Measurements from ENCODE around the gene MLLT1.

MLLT1 gene

DNA sequence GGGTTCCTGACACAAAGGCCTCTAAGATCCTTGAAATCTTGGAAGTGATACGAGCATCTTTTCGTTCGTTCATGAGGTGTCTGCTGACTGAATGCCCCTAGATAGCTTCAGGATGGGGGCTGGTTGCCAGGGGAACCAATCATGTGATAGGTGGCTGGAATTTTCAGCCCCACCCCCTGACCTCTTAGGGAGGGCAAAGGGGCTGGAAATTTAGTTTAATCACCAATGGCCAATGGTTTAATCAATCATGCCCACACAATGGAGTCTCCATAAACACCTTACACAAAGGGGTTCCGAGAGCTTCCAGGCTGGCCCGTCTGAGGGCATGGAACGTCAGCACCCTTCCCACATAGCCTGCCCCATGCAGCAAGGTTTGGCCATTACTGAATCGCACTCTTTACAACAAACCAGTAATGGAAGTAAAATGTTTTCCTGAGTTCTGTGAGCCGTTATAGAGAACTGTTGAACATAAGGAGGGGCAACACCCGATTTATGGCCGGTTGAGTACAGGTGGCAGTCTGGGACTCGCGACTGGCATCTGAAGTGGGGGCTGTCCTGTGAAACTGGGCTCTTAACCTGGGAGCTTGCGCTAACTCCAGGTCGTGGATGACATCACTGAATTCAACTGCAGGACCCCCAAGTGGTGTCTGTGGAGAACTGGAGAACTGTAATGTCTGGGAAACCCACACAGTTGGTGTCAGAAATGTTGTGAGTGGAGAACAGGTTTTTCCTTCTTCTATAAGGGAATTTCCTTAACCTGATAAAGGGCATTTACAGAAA lies 25.6 kb downstream of the MLLT1 start:
- DNase-seq, result no peak

DNA sequence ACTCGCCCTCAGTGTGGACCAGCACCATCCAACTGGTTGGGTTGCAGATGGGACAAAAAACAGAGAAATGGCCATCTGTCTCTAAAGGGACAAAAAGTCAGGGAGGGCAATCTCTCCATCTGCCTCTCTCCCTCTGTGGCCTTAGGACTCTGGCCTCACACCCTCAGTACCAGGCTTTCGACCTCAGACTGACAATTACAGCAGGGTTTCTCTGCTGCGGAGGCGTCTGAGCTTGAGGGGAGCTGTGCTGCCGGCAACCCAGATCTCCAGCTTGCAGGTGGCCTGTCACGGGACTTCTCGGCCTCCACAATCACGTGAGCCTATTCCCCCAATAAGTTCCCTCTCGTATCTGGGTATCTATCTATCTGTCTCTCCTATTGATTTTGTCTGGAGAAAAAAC lies 27.7 kb downstream of the MLLT1 start:
- DNase-seq, result no peak

DNA sequence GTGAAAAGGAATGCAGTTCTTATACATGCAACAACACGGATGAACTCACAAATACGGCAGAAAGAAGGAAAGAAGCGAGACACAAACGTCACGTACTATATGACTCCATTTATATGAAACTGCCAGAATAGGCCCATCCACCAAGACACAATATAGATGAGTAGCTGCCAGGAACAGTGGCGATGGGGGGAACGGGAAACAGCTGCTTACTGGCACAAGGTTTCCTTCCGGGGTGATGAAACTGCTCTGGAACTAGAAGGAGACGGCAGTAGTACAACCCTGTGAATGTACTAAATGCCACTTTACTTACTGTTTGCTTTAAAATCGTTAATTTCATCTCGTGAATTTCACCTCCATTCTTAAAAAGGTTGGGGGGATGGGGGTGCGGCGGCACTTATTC lies 28.9 kb downstream of the MLLT1 start:
- DNase-seq, result no peak

DNA sequence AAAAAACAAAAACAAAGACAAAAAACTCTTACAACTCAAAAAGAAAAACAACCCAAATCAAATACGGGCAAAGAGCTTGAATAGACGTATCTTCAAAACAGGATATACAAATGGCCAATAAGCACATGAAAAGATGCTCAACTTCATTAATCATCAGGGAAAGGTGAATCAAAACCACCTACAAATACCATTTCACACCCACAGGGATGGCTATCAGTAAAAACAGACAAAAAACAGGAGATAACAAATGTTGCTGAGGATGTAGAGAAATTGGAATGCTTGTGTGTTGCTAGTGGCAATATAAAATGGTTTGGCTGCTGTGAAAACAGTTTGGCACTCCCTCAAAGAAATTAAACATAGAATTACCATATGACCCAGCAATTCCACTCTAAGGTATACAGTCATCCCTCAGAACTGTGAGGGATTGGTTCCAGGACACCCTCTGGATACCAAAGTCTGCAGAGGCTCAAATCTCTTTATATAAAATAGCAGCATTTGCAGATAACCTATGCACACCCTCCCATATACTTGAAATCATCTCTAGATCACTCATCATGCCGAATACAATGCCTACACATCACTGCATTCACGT lies 29.7 kb downstream of the MLLT1 start:
- DNase-seq, result no peak

DNA sequence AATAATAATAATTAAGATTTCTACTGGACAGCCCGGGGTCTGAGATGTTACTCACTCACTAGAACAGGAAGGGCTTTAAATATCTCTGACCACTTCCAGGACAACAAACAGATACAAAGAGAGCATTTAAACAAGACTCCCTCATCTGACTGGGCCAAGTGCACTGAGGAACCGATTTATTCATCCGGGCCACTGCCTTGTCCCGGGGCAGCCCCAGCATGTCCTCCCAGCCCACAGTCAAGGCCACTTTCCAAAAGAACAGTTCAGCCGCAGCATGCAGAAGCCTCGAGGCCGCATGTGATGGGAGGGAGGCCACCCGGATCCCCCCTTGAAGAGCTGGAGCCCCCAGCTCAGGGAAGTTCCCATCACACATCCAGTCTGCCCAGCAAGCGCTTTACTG lies 30.5 kb downstream of the MLLT1 start:
- no peak for DNase-seq

DNA sequence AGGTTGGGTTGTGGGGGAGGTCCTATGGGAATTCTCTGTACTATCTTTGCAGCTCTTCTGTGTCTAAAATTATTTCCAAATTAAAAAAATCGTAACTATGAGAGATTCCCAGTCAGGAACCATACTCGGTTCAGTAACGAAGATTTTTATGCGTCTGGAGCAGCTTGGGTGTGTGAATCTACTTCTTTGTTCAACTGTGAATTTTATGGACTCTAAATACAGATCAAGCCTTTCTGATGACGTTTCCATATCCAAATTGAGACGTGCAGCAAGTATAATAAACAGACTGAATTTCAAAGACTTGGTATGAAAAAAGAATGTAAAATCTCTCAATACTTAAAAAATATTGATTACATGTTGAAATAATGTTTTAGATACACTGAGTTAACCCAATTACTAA lies 30.9 kb downstream of the MLLT1 start:
- no peak for DNase-seq

DNA sequence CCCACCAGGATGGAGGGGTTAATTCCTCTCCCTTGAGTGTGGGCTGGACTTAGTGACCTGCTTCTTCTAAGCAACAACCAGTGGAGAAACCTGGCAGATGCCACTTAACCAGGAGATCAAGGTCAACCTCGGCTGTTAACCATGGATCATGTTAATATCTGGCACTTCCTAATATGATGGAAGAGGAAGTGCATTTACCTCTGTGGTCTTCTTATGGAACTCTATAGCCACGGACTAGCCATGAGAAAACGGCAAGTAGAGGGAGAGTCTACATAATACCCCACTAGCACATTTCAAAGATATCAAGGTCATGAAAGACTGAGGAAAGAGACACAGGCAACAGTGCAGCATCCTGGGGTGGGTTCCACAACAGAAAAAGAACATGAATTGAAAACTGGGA lies 31.4 kb downstream of the MLLT1 start:
- DNase-seq, result no peak

DNA sequence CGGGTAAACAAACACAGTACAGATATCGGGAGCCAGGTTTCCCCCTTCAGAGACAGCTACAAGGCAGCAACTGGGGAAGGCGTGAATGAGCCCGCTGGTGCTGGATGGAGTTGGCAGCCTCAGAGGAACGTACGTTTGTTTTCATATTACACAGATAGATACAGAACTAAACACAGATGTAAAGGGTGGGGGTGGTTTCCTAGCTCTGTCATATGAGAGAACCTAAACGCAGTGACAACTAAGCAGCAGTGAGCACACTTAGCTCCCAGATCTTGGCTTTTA lies 32.8 kb downstream of the MLLT1 start:
- DNase-seq, result no peak

DNA sequence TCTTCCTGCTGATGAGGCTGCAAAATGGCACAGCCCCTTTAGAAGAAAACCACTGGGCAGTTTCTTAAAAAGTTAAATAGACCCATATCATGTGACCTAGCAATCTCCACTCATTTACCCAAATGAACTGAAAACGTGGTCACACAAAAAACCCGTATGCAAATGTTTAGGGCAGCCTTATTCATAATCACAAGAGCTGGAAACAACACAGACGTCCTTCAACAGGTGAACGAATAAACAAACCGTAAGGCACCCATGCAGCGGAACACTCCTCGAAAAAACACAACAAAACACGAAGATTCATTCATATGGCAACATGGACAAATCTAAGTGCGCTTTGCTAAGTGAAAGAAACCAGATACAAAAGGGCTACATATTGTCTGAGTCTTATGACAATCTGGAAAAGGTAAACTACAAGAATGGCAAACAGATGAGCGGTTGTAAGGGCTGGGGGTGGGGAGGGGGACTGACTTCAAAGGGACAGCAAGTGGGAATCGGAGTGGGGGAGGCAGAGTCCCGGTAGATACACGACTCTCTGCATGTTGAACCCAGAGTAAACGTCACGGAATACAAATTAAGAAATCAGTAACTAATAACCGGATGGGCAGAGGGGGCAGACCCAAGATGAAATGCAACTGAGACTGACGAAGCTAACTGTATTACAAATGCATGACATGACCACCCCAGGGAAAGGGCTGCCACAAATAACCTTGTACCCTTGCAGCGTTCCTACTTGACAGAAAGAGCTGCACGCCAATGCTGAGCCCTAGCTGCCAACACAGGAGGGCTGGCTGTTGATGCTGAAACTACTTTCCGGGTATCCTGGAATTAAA lies 33.4 kb downstream of the MLLT1 start:
- no peak for DNase-seq

DNA sequence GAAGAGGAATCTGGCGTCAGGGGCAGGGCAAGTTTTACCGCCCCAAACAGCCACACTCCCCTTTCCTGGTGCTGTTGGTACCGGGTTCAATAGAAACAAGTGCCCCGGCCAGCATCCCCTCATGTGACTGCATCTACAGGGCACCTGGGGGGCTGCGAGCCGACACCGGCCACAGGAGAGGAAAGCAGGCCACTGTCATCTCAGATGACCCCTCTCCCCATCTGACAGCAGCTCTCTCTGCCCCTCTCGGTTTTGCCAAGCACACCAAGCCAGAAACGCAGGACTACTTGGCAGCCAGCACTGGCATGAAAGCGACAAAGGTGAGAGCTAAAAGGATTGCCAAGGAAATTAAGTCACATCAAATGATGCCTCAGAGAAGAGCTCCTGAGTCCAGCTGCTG lies 37.1 kb downstream of the MLLT1 start:
- DNase-seq, result no peak

DNA sequence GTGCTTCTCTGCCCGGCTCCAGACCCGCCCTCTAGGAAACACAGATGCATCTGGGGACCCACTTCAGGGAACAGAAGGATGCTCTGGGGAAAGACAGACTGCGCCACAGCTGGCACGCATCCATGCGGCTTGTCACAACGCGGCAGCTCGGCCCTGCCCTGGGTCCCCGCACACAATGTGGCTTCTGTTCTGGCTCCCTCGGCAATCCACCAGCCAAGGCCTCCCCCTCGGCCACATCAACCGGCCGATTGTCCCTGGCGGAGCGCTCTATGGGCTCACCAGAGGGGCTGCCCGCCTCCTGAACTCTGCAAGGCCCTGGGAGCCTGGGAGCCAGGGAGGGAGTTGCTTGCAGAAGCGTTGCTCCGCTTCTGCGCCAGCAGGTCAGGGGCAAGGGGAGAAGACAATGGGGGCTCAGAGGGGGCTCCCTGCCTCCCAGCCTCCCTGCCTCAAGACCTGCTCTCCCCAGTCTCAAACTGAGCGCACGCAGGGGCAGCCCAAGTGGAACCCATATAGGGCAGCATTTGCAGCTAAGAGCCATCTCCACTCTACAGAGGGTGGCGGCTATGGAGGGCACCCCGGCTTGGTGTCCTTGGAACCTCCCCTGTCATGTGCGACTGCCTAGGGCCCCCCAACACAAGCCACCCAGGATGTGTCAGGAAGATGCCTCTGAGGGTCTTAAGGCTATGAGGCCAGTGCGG lies 37.9 kb downstream of the MLLT1 start:
- DNase-seq, result no peak

DNA sequence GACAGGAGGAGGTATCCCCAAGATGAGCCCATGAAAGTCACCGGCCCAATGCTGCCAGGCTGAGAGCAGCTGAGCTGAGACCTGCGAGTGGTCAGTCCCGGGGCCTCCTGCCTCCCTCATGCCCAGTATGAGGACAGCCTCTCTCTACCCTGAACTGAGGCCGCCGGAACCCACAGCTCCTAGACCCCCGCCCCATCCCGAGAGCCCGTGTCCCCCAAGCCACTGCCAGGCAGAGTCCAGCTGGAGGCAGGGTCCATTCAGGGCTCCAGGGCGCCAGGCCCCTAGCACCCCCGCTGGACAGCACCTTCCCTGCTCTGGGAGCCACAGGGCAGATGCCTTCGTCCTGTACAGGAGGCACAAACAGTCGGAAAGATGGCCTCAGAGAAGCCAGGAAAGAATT lies 38.7 kb downstream of the MLLT1 start:
- no peak for DNase-seq

DNA sequence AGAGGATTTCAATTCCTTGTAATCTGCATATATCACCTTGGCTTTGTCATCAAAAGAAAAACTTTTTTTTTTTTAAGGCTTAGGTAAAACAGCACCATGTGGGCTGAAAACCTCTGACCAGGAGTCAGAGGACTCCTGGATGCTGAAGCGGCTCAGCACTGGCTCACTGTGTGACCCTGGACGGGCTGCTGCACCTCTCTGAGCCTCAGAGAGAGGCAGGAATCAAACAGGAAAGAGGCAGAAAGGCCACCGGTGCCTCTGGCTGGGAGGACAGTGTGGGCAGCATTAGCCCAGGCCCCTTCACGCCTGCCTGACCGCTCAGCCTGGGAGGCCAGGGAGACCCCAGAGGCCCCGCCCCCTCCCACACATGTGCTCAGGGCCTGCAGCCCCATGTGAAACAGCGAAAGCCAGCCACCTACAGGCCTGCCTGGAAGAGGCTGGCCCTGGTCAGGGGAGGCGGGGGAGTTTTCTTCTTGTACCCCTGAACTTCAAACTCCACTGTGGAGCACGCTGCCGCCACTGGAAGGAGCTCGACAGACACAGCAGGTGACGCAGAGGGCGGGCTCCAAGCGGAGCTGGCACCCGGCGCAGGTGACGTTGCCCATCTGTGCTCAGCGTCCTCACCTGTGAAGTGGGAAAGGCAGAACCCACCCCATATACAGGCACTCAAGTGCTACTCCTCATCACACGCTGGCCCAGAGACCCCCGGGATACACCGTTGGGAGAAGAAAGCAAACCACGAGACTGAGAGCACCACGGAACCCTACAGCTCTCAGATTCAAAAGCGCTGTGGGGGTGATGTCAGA lies 39.7 kb downstream of the MLLT1 start:
- DNase-seq, result no peak

DNA sequence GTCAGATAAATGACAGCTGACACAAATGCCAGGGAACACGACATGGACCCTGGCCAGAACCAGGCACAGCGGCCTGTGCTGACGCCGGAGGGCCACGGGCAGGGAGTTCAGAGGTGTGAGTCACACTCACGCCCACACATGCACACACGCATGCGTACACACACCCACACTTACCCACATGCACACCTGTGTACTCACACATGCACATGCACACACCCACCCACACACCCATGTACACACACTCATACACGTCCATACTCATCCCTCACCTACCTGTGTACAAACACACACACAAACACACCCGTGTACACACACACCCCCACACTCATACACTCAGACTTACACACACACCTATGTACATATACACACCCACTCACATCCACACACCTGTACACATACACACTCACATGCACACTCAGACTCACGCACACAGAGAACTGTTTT lies 40.4 kb downstream of the MLLT1 start:
- no peak for DNase-seq

DNA sequence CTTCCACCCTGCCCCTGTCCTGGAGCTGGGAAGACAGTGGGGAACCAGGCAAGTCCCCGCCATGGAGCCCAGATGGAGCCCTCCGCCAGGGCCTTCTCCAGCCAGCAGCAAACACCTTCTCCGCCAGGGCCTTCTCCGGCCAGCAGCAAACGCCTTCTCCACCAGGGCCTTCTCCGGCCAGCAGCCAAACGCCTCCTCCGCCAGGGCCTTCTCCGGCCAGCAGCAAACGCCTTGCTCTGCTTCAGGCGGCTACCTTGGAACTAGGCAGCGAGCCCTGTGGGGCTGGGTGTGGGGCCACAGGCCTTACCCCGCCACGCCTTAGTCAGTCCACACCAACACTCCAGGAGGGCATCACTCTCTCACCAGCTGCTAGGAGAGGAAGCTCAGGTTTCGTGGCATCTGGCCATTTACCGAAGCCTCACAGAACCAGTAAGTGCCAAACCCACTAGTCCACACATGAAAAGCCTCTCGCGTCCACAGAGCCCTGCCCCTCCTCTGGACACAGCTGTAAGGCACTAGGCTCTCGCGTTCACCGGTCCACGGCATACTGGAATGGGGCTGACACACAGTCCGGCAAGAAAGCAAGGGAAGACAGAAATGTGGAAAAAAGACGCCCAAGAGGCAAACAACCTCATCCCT lies 41.0 kb downstream of the MLLT1 start:
- no peak for DNase-seq

DNA sequence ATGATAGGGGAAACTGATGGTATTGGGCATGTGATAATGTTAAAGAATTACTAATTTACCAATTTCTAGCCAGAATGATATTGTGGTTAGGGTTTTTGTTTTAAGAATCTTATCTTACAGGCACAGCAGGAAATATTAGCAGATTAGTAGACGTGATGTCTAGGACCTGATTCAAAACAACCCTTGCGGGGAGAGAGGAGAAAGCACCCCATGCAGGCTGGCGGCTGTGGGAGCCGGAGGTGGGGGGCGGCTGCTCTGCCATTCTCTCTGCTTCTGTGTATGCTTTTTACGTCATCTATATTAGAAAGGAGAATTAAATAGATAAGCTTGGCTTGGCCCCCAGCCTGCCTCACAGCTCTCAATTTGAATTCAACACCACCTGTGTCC lies 41.5 kb downstream of the MLLT1 start:
- no peak for DNase-seq

DNA sequence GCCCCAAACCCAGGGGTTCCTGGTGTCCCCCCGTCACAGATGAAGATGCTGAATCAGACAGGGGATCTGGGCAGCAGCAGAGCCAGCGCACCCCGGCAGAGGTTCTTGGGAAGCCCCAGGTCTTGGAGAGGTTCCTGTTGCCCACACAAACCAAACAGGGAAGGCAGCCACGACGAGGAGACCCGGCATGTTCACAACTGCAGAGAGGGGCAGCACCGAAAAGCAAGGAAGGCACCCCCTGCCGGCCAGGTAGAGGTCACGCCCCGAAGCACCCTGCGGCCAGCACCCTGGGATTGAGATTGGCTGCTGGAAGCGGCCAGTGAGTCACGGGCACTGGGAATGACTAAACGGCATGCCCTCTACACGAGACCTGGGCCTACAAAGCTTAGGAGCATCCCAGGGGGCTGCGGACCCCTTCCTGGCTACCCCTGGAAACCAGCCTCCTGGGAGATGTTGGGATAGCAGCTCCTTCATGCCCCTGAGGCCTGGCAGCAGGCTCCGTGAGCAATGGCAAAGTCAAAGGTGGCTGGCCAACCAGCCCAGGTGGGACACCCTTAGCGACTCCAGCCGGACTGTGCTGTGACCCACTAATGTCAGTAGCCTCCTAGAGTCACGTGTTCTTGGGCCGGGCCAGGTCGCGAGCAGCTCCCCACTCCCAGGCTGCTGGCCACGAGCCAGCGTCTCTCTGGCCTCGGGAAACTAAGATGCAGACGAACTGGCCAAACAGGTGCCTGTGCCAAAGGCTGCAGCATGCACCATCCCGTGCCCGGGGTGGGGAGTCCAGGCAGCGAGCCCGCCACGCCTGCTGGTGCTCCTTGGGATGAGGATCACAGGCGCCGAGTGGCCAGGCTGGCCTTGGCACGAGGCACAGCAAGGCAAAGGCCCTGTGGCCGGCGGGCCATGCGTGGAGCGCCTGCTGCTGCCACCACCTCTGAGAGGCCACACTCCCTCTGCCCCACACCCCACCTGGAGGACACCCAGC lies 43.2 kb downstream of the MLLT1 start:
- DNase-seq, result no peak

DNA sequence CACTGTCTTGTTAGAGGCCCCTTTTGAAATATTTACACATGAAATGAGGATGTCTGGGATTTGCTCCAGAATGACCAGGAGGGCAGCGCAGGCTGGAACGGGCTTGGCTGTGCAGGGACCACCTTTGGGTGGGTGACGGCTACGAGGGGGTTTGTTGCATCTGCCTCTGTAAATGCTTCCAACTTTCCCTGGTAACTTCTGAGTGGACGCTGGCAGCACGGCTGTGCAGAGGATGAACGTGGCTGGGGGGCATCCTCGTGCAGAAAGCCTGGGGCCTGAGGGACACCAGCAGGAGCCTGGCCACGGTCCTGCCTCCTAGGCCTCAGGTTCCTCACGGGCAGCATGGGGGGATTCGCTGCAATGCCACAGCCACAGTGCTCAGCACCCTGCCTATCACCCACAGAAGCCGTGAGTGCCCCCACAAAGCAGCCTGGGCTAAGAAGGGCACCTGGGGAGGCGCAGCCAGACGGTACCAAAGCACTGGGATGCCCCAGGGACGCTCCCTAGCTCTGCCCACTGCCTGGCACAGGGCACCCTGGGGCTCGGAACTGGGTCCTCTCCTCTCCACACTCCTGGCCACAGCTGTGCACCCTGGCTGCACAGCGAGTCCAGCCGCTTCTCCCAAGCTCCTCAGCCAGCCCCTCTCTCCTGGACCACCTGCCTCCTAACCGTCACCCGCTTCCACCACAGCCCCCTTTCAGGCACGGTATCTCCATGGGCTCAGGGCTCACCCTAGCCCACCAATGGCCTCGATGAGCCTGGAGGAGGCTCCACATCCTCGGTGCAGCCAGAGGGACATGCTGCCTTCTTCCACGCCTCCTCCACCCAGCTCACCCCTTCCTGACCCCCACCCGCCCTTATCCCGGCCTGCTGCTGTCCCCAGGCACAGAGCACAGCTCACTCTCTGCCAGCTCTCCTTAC lies 44.5 kb downstream of the MLLT1 start:
- no peak for DNase-seq

DNA sequence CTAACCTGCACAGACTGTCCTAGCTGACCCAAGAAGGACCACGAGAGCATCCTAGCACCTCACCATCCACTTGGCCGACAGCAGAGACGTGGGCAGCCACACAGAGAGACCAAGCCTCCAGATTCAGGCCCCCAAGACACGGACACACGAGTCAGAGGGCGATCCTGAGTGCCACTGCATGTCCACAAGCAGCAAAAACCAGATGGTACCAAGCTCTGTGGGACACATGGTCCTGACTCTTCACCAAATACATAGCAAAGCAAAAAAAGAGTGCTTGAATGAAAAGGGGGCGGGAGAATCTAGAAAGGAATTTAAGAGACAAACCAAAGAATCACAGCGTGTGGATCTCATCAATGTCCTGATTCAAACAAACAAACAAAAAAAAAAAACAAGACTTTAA lies 45.2 kb downstream of the MLLT1 start:
- DNase-seq, result no peak

Data from DMS153 (cell line).